Rectal smooth muscle tissue (tissue), 1 donor: ENCODE measurements around the gene ZNF503.

Source experiments
- H3K27ac ChIP-seq: one replicate; pipeline ENCODE4 v1.7.0; 2013; ENCODE audit warnings: low read depth, low read length, inconsistent platforms
- H3K27me3 ChIP-seq: one replicate; pipeline ENCODE4 v1.7.0; 2013; ENCODE audit warnings: low read length; ENCODE audit not compliant: control insufficient read depth, insufficient read depth
- H3K36me3 ChIP-seq: one replicate; pipeline ENCODE4 v1.7.0; 2013; ENCODE audit warnings: low read length; ENCODE audit not compliant: control insufficient read depth, insufficient read depth
- H3K4me1 ChIP-seq: one replicate; pipeline ENCODE4 v1.7.0; 2013; ENCODE audit warnings: low read length; ENCODE audit not compliant: control insufficient read depth, insufficient read depth
- H3K4me3 ChIP-seq: one replicate; pipeline ENCODE4 v1.7.0; 2013; ENCODE audit warnings: low read length
- H3K9ac ChIP-seq: one replicate; pipeline ENCODE4 v1.7.0; 2013; ENCODE audit warnings: low read length

ZNF503 gene

GRCh38 chr10:75350791-75351190 lies 50.8 kb downstream of the ZNF503 start:
- Histone ChIP-seq H3K36me3 (no peaks in the 10 kb centered on the region), H3K4me1 (no peaks in the 10 kb centered on the region), H3K4me3 (no peak overlapping the region), H3K9ac (no peak overlapping the region), H3K27ac (no peak overlapping the region), H3K27me3 (no peaks in the 10 kb centered on the region)
